ENCODE measurements around the gene MORN1.

The MORN1 gene

DNA sequence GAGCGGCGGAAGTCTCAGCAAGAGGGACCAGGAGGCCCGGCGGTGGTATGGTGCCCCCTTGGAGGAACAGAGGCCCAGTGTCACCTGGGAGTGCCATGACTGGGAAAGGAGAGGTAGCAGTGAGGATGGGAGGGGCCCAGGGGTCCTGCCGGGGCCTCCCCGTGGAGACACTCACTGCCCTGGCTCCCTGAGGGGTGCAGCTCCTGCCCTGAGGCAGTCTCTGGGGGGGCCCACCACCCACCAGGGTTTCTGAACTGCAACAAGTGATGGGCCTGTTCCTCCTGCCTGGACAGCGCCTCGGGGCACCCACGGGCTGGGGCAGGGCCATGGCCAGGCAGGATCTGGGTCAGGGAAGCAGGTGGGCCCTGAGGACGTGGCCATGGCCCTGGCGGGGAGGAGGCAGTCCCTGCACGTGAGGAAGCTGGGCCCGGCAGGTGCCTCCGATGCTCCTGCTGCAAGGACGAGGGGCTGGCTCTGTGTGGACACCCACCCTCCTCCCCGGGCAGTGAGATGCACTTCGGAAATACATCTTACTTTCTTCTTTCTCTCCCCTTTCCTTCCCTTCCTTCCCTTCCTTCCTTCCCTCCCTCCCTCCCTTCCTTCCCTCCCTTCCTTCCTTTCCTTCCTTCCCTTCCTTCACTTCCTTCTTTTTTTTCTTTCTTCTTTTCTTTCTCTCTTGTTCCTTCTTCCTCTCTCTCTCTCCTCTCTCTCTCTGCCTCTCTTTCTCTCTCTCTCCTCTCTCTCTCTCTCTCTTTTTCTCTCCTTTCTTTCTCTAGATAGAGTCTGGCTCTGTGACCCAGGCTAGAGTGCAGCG is 66.6 kb downstream of the MORN1 start:
- no peak for TF ChIP-seq JUND (IDR thresholded peaks at IDR 0.05; ENCODE audit: low read depth)
- in situ Hi-C loops (cut with HindIII; ENCODE audit: low pct_unique_long_range_greater_than_20kb, low sequenced_read_pairs) = no loop called here
- DNase-seq (ENCODE audit: low read depth in 1 of 2, low spot score in 1 of 2) = no peak

GRCh38 chr1:2323451-2323974 is 67.8 kb downstream of the MORN1 start:
- in situ Hi-C loops (cut with HindIII; ENCODE audit: low pct_unique_long_range_greater_than_20kb, low sequenced_read_pairs) = no loop called here
- DNase-seq (ENCODE audit: low read depth in 1 of 2, low spot score in 1 of 2) = no peak
- TF ChIP-seq JUND (IDR thresholded peaks at IDR 0.05; ENCODE audit: low read depth) = no peak

DNA sequence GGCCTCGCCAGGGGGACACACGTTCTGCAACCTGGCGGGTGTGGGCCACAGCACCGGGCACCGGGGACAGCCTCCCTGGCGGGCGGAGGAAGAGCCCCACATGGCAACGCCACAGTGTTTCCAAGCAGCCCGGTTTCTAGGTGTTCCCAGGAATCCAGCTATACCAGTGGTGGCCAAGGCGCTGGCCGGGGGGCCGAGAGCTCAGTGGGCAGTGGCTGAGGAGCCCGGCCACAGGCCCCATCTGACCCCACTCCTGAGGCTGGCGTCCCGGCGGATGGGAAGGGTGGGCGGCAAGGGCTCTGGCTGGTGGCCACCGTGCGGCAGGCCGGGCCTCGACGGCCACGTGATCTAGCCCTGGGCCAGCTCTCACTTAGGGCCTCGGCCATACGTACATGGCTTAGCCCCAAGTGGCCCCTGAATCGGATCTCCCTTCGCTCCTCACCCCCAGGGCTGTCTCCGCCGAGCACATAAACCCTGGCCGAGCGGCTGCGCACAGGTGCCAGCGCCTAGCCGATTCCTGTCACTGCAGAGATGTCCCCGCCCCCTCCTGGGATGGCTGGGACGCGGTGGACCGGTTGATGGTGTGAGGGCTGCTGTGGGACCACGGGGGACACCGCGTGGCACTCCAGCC is 68.7 kb downstream of the MORN1 start:
- TF ChIP-seq JUND (IDR thresholded peaks at IDR 0.05; ENCODE audit: low read depth) = no peak
- DNase-seq (ENCODE audit: low read depth in 1 of 2, low spot score in 1 of 2) = no peak
- in situ Hi-C loops (cut with HindIII; ENCODE audit: low pct_unique_long_range_greater_than_20kb, low sequenced_read_pairs) = no loop called here

DNA sequence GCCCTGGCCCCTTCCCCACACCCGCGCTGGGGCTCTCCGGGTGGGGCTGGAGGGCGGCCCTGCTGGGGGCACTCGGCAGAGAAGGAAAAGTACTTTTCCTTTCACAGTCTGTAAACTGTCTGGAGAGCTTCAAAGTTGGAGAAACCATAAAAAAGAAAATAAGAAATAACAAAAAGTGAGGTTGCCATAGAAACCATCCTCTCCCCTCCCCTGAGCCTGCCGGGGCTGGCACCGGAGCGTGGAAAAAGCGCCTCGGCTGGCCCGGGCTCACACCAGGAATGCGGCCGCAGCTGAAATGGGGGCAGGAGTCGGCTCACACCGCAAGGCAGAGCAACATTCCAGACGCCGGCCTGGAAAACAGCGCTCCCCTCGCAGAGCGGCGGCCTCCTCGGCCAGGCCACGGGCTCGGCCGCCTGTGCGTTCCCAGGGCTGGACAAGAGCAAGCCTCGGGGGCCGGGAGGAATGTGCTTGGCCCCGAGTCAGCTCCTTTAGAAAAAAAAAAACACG is 69.2 kb downstream of the MORN1 start:
- in situ Hi-C loops (cut with HindIII; ENCODE audit: low pct_unique_long_range_greater_than_20kb, low sequenced_read_pairs) = no loop called here
- DNase-seq (ENCODE audit: low read depth in 1 of 2, low spot score in 1 of 2) = no peak
- TF ChIP-seq JUND (IDR thresholded peaks at IDR 0.05; ENCODE audit: low read depth) = no peak

DNA sequence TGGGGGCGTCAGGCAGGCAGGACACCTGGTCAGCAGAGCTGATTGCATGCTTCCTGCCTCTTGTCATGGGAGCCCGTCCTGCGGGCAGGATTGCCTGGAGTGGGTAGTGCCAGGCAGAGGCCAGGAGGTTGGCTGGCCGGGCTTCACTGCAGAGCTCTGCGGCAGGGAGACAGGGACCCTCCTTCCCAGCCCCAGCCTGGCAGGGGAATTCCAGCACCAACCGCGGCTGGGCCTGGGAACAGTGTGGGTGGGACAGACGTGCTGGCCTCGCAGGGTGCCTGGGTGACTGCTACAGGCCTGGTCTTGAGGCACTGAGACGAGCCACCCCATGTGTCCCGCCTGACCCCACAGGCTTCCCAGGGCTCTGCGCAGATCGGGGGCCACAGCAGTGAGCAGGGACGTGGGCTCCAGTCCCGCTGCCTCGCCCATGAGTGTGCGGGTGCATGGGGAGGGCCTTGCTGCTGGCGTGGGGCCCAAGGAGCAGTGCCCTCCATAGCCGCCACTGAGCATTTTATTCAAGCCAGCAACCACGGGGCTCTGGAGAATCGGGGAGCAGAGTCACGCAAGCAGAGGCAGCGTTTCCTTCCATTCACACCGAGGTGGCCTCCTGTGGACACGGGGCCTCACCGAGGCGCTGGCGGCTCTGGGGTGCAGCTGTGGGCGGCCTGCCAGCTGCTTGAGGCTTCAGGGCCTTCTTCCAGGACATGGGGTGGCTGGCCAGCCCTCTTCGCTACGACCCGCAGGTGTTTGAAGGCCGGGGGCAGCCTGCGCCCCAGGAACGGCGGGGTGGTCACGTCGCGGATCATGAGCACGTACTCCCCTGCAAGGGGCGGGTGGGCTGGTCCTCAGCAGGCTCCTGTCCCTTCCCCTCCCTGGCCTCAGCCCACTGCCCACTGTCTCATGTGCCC is 70.3 kb downstream of the MORN1 start:
- no peak for DNase-seq (ENCODE audit: low read depth in 1 of 2, low spot score in 1 of 2)
- in situ Hi-C loops (cut with HindIII; ENCODE audit: low pct_unique_long_range_greater_than_20kb, low sequenced_read_pairs) = no loop called here
- TF ChIP-seq JUND (IDR thresholded peaks at IDR 0.05; ENCODE audit: low read depth) = no peak

GRCh38 chr1:2320006-2320405 is 71.3 kb downstream of the MORN1 start:
- no peak for DNase-seq (ENCODE audit: low read depth in 1 of 2, low spot score in 1 of 2)
- in situ Hi-C loops (cut with HindIII; ENCODE audit: low pct_unique_long_range_greater_than_20kb, low sequenced_read_pairs) = no loop called here
- no peak for TF ChIP-seq JUND (IDR thresholded peaks at IDR 0.05; ENCODE audit: low read depth)

DNA sequence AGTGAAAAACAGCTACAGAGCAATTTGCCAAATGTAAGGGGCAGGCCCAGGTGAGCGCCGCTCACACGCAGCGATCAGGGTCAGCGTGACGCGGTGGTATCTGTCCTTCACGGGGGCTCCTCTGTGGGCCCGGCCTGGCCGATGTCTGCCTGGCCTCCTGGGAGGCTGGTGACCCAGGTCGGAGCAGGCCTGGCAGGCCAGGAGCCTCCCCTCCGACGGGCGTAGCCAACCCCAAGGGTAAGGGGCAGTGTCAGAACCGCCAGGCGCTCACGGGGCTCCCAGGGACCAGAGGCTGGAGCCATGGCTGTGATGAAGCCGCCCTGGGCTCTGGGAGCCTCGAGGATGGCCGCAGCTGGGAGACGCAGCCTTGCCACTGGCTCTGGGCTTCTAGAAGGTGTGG is 72.1 kb downstream of the MORN1 start:
- DNase-seq (ENCODE audit: low read depth in 1 of 2, low spot score in 1 of 2) = no peak
- no peak for TF ChIP-seq JUND (IDR thresholded peaks at IDR 0.05; ENCODE audit: low read depth)
- in situ Hi-C loops (cut with HindIII; ENCODE audit: low pct_unique_long_range_greater_than_20kb, low sequenced_read_pairs) = no loop called here

DNA sequence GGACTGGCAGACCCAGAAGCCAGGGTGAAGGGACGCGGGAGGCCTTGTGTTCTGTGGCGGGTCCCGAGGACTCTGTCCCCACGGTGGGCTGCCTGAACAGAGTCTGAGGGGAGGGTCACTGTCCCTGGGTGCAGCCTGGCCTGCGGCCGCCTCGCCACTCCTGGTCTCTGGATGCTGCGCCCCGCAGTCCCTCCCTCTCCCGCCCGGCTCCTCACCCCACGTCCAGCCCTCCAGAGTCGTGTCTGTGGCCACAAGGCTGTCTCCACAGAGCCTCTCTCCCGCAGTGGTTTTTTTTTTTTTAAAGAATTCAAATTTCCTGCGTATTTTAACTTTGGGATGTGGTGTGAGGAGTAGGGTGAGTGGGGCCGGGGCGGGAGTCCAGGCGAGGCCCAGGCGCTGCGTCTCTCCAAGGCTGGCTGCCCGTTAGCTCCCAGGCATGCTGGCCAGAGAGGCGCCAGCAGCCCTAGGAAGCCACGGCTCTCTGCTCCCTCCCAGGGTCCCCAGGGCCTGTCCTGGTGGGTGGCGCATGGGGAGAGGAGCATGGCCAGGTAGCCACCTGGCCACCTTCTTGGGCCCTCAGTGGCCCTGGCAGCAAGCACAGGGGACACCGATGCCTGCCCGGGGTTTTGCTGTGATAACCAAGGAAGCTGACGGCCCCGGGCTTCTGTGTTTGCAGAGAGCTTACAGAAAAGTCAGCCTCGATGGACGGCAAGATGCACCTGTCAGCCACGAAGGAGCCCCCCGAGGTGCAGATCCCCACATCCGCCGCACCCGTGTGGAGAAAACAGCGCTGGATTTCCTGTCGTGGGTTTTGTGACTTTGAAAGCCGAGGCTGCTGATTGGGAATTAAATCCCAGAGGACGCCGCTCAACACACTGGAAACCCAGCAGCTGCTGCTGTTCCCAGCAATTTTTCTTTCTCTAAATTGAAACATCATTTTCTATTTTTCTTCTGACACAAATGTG is 72.8 kb downstream of the MORN1 start:
- no peak for DNase-seq (ENCODE audit: low read depth in 1 of 2, low spot score in 1 of 2)
- no peak for TF ChIP-seq JUND (IDR thresholded peaks at IDR 0.05; ENCODE audit: low read depth)
- in situ Hi-C loops (cut with HindIII; ENCODE audit: low pct_unique_long_range_greater_than_20kb, low sequenced_read_pairs) = no loop called here

- in situ Hi-C loops (cut with HindIII; ENCODE audit: low pct_unique_long_range_greater_than_20kb, low sequenced_read_pairs) = no loop called here
- TF ChIP-seq JUND (IDR thresholded peaks at IDR 0.05; ENCODE audit: low read depth) = no peak
- DNase-seq (ENCODE audit: low read depth in 1 of 2, low spot score in 1 of 2) = no peak
Observed at GRCh38 chr1:2317230-2318065, 73.9 kb downstream of the MORN1 start.

DNA sequence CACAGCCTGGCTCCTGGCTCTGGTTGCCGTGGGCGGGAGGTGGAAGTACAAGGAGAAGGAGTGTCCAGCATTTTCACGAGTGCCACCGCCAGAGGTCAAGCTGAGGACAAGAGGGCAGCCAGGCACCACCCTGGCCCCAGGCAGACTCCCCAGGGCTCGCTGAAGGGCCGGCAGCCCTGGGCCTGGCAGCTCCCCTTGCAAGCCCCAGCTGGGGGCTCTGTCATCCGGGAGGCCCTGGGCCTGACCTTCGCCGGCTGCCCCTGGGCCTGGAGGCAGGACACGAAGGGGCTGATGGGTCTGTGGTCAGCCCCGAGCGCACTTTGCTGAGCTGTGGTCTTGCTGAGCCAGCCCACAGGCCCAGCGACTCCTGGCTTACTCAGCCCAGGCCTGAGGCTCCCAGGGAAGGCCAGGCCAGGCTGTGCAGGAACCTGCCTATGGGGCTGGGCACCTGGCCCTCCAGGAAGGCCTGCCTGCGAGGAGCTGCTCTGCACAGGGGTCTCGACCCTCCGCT is 74.8 kb downstream of the MORN1 start:
- DNase-seq (ENCODE audit: low read depth in 1 of 2, low spot score in 1 of 2) = no peak
- TF ChIP-seq JUND (IDR thresholded peaks at IDR 0.05; ENCODE audit: low read depth) = no peak
- in situ Hi-C loops (cut with HindIII; ENCODE audit: low pct_unique_long_range_greater_than_20kb, low sequenced_read_pairs) = no loop called here
